NT2/D1 (cell line): ENCODE measurements around the gene SGPL1.

Experiments
- DNase-seq: peaks from one replicate; pipeline ENCODE4 v3.0.0-alpha.2; 2011; ENCODE audit warnings: low read depth, low spot score
- H3K27me3 ChIP-seq: 2 replicates; pipeline ENCODE4 v1.6.0; 2011; ENCODE audit warnings: mild to moderate bottlenecking; ENCODE audit not compliant: insufficient read length, insufficient read depth
- H3K36me3 ChIP-seq: 2 replicates; pipeline ENCODE4 v1.6.1; 2011; ENCODE audit warnings: mild to moderate bottlenecking, low read length, mixed read lengths; ENCODE audit not compliant: insufficient read depth, insufficient read length
- H3K4me1 ChIP-seq: 2 replicates; pipeline ENCODE4 v1.5.1; 2011; ENCODE audit not compliant: insufficient read depth, insufficient read length
- H3K4me3 ChIP-seq: 2 replicates; pipeline ENCODE4 v1.5.1; 2011; ENCODE audit warnings: low read depth; ENCODE audit not compliant: insufficient read length
- H3K9ac ChIP-seq: 2 replicates; pipeline ENCODE4 v1.6.0; 2011; ENCODE audit warnings: low read depth; ENCODE audit not compliant: insufficient read length
- H3K9me3 ChIP-seq: 2 replicates; pipeline ENCODE4 v1.5.1; 2011; ENCODE audit warnings: mild to moderate bottlenecking, low read length; ENCODE audit not compliant: insufficient read depth
- SUZ12 ChIP-seq: IDR thresholded peaks from 2 replicates; pipeline ENCODE4 v1.6.1; 2011; ENCODE audit not compliant: insufficient read length, insufficient read depth; ENCODE audit errors: extremely low read depth
- YY1 ChIP-seq: IDR thresholded peaks from 2 replicates; pipeline ENCODE4 v1.6.1; 2011; ENCODE audit not compliant: insufficient read length, insufficient read depth
- ZNF274 ChIP-seq: IDR thresholded peaks from 2 replicates; pipeline ENCODE4 v1.6.1; 2011; ENCODE audit warnings: mild to moderate bottlenecking, low read depth, low read length

The SGPL1 gene

GRCh38 chr10:70820976-70821750 lies 5.4 kb downstream of the SGPL1 start:
- no peaks in the 10 kb centered on the region for H3K9me3 ChIP-seq
- no peak for TF ChIP-seq YY1
- TF ChIP-seq SUZ12: no peak
- TF ChIP-seq ZNF274: no peak
- no peak overlapping the region for H3K4me3 ChIP-seq
- no peak overlapping the region for H3K9ac ChIP-seq
- H3K27me3 ChIP-seq: no peaks in the 10 kb centered on the region
- H3K4me1 ChIP-seq: no peaks in the 10 kb centered on the region
- no peak for DNase-seq
- peaks cover 53% of the 10 kb centered on the region for H3K36me3 ChIP-seq

GRCh38 chr10:70822076-70822820 lies 6.5 kb downstream of the SGPL1 start:
- H3K9me3 ChIP-seq: no peaks in the 10 kb centered on the region
- peaks cover 52% of the 10 kb centered on the region for H3K36me3 ChIP-seq
- TF ChIP-seq ZNF274 (no peak), YY1 (no peak), SUZ12 (no peak)
- H3K4me1 ChIP-seq: no peaks in the 10 kb centered on the region
- no peaks in the 10 kb centered on the region for H3K27me3 ChIP-seq
- H3K9ac ChIP-seq: no peak overlapping the region
- no peak overlapping the region for H3K4me3 ChIP-seq
- no peak for DNase-seq

GRCh38 chr10:70827086-70827757 lies 11.5 kb downstream of the SGPL1 start:
- TF ChIP-seq ZNF274 (no peak), SUZ12 (no peak), YY1 (no peak)
- DNase-seq: no peak
- Histone ChIP-seq H3K9ac (no peak overlapping the region), H3K4me1 (no peaks in the 10 kb centered on the region), H3K9me3 (no peaks in the 10 kb centered on the region), H3K4me3 (no peak overlapping the region), H3K27me3 (no peaks in the 10 kb centered on the region), H3K36me3 (peaks cover 32% of the 10 kb centered on the region)

DNA sequence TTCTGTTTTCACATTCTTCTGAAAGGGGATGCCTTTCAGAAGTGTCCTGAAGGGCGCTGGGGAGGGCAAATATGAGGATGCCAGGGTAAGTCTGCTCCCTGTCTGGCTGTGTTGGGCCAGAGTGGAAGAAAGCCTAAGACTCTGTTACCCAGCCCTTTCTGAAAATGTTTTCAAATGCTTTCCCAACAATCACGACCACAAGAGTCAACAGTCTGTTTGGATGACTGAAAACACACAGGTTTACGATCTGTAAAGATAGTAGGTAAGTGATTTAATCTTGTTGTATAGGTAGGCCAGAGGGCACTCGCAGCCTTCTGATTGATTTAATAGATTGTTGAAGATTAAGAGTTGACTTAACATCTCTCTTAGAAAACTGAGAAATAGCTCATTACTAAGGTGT lies 13.2 kb downstream of the SGPL1 start:
- no peak overlapping the region for H3K4me3 ChIP-seq
- H3K9me3 ChIP-seq: no peaks in the 10 kb centered on the region
- H3K36me3 ChIP-seq: peaks cover 32% of the 10 kb centered on the region
- H3K9ac ChIP-seq: no peak overlapping the region
- no peak for TF ChIP-seq YY1
- no peak for TF ChIP-seq SUZ12
- no peak for TF ChIP-seq ZNF274
- no peaks in the 10 kb centered on the region for H3K27me3 ChIP-seq
- no peaks in the 10 kb centered on the region for H3K4me1 ChIP-seq
- no peak for DNase-seq

- DNase-seq: no peak
- peaks cover 29% of the 10 kb centered on the region for H3K36me3 ChIP-seq
- no peaks in the 10 kb centered on the region for H3K4me1 ChIP-seq
Observed at GRCh38 chr10:70829543-70829942, 13.8 kb downstream of the SGPL1 start.

GRCh38 chr10:70830164-70830563 lies 14.4 kb downstream of the SGPL1 start:
- Histone ChIP-seq H3K9ac (no peak overlapping the region), H3K9me3 (no peaks in the 10 kb centered on the region), H3K36me3 (peaks cover 26% of the 10 kb centered on the region), H3K4me3 (no peak overlapping the region), H3K4me1 (no peaks in the 10 kb centered on the region), H3K27me3 (no peaks in the 10 kb centered on the region)
- DNase-seq: no peak
- TF ChIP-seq SUZ12 (no peak), ZNF274 (no peak), YY1 (no peak)

More at GRCh38 chr10:70829543-70829942, 13.8 kb downstream of the SGPL1 start:
- TF ChIP-seq YY1 (no peak), SUZ12 (no peak), ZNF274 (no peak)
- H3K4me3 ChIP-seq: no peak overlapping the region
- no peak overlapping the region for H3K9ac ChIP-seq
- no peaks in the 10 kb centered on the region for H3K9me3 ChIP-seq
- H3K27me3 ChIP-seq: no peaks in the 10 kb centered on the region

DNA sequence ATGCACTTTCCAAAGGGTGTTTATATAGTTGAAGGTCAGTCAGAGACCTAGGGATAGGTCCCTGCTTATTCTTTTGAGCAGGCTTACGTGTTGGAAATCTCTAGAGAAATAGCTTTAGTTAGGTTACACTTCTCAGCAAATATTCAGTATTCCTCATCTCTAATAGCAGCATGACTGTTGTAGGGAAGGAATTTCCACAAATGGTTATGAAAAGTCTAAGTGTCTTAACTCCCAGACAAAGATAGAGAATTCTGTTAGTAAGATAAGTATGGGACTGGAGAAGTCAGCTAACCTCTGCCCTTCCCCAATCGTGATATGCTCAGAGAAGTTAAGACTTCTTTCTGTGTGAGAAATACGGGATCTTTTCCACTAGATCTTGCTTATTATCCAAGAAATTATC lies 16.5 kb downstream of the SGPL1 start:
- Histone ChIP-seq H3K4me3 (no peak overlapping the region), H3K9ac (no peak overlapping the region)
- DNase-seq: no peak

More for the DNA sequence above, 16.5 kb downstream of the SGPL1 start:
- Histone ChIP-seq H3K9me3 (no peaks in the 10 kb centered on the region), H3K4me1 (no peaks in the 10 kb centered on the region), H3K36me3 (peaks cover 19% of the 10 kb centered on the region), H3K27me3 (no peaks in the 10 kb centered on the region)
- TF ChIP-seq ZNF274 (no peak), YY1 (no peak), SUZ12 (no peak)
